GM19328 (cell line): ENCODE data around the gene PACS2.
"Not testable (repeated sequence)": the region's sequence is repeated elsewhere in the genome, so short reads cannot be mapped to it uniquely, and the experiment has no call there.

Source experiments
- ATAC-seq: cut with Tn5 transposase; IDR thresholded peaks from one replicate; pipeline ENCODE4 v1.9.1; 2021; ENCODE audit warnings: mild to moderate bottlenecking, moderate library complexity; ENCODE audit not compliant: unreplicated experiment

Gene PACS2

DNA sequence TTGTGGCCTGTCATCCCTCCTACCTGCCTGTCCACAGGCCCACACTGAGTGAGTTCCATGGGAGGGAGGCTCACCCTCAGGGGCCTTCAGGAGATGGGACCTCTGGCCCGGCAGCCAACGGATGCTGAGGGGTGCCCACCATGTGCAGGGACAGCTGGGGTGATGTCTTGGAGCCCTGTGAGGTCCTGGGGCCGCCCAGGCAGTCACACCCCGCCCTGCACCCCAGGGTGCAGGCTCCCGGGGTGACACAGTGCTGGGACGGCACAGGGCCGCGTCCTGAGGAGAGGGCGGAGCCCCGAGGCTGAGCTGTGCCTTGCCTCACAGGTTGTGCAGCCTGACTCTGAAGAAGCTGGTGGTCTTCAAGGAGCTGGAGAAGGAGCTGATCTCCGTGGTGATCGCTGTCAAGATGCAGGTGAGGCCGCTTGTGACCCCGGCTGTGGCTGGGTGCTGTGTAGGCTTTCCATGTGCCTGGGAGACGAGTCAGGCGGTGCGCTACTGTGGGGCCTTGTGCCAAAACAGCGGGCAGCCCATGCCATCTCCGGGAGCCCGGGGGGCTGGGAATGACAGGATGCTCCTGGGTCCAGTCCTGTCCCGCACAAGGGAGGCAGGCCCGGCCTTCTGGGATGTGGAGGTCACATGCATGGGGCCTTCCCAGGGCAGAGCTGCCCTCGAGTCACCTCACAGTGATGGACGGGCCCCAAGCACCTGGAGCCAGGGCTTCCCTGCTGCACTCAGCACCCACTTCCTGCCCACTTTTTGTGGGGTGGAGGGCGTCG, 33.8 kb downstream of the PACS2 start:
- ATAC-seq, result no peak

DNA sequence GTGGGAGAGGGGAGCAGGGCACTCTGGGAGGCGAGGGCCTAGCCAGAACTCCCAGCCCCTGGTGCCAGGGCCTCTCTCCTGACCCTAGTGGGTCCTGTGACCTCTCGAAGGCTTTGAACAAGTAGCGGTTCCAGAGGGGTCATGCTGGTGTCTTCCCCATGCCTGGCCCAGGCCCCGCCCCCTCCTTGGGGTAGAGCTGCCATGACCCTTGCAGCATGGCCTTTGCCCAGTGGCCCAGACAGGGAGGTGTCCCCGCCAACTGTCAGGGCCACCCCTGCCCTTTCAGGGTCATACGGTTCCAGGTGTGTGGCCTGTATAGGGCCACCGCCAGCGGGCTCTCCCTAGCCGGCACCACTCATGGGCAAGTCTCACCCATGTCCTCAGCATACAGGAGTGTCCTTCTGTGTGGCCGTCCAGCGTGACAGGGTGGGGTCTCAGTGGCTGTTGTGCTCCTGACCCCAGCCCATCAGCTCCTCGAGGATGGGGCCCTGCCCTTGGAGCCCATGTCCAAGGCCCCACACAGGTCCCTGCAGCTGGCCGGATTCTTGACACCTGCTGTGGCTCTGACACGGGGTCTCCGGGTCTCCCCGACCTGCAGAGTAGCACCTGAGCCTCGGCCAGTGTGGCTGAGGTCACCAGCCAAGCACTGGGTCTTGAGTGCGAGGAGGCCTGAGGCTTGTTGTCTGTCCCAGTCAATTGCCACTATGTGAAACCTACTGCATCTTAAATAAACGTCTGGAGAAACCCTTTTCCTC, 34.6 kb downstream of the PACS2 start:
- no peak for ATAC-seq

DNA sequence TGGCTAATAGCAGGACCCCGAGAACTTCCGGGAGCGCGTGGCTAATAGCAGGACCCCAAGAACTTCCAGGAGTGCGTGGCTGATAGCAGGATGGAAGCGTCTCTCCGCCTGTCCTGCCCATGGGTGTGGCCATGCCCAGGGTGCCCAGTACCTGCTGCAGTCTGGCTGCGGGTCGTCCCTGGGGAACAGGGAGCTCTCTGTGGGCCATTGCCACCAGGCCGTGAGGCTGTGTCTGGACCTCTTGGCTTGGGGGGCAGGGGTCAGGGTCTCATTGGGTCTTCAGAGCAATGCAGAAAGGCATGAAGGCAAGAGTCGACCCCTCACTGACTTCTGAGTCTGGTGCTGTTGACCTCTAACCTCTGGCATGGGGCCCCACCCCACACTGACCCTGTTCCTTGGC, 35.4 kb downstream of the PACS2 start:
- ATAC-seq, result no peak

DNA sequence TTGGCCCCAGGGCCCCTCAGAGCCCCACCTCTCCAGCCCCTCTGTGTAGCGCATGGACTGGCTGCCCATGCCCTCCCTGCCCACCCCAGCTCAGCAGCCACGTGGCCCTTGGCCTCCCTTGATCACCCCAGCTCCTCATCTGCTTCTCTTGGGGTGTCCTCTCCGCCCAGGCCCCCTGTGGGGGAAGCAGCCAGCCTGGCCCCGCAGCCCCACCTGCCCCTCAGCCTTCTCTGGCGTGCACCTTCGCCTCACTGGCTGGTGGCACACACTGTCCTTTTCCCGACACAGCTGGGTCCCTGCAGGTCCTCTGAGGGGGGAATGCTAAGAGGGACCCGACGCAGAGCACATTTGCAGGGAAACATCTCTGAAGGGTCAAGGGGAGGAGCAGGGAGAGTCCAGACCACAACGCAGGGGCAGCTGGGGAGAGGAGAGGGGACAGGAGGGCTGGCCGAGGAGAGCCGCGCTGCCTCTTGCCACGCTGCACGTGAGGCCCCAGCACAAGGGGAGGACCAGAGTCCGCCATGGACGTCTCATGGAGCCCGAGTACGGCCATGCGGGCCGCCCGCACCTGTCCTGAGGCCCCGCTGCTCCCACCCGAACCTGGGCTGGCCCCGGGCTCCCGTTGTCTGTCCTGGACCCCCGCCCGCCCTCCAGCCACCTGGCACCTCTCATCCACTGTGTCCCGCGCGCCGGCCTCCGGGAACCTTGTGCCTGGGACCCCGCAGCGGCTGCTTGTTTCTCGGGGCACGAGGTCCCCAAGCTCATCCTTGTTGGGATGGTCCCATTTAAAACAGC, 36.1 kb downstream of the PACS2 start:
- no peak for ATAC-seq

DNA sequence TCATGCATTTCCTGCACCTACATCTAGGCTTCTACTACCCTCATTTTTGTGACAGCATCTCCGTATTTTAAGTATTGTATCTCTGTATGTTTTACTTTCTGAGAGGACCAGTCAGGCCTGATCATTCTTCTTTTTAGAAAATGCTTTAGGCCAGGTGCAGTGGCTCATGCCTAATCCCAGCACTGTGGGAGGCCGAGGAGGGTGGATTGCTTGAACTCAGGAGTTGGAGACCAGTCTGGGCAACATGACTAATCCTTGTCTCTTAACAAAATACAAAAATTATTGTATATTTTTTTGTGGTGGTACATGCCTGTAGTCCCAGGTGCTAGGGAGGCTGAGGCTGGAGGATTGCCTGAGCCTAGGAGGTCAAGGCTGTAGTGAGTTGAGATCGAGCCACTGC, 36.9 kb downstream of the PACS2 start:
- ATAC-seq, result no peak

DNA sequence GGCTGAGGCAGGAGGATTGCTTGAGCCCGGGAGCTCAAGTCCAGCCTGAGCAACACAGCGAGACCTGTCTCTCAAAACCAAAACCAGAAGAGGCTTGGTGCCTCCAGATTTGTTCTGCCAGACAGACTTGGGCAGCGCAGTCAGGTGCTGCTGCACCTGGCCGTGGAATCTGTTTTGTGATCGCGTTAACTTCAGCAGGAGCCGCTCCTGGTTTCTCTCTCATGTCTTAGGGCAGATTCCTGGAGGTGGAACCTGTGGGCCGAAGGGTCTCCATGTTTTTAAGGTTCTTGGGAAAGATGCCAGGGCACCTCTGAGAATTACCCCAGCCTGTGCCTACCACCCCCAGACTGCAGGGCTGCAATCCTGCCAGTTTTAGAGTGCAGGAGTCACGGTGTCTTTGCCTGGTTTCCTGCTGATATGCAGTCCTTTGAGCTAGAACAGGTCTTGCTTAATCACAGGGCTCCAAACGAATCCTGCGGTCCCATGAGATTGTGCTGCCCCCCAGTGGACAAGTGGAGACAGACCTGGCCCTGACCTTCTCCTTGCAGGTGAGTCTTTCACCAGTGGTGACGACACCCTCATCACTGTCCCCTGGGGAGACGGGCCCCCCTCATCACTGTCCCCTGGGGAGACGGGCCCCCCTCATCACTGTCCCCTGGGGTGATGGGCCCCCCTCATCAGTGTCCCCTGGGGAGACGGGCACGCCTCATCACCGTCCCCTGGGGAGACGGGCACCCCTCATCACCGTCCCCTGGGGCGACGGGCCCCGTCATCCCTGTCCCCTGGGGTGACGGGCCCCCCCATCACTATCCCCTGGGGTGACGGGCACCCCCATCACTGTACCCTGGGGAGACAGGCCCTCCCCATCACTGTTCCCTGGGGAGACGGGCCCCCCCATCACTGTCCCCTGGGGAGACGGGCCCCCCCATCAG, 37.6 kb downstream of the PACS2 start:
- no peak for ATAC-seq

DNA sequence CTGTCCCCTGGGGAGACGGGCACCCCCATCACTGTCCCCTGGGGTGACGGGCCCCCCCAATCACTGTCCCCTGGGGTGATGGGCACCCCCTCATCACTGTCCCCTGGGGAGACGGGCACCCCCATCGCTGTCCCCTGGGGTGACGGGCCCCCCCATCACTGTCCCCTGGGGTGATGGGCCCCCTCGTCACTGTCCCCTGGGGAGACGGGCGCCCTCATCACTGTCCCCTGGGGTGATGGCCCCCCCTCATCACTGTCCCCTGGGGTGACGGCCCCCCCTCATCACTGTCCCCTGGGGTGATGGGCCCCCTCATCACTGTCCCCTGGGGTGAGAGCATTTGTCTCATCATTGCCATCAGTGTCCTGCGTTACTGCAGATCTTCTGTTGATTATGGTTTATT, 38.6 kb downstream of the PACS2 start:
- ATAC-seq, result no peak

DNA sequence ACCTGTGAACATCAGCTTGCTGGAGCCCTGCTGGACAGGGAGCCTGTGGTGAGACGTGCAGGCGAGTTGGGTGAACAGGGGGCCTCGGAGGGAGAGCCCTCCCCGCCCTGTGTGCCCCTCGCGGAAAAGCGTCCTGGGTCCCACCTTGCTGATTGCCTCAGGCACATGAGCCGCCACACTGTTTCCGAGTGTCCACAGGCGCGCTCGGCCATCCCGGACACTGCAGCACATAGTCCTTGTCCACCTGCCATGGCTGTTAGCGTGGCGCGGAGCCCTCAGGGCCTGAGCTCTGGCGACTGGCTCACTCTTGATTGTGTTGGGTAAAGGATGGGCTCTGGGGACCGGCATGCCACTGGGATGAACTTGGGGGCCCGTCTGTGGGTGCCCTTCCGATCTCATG, 40.0 kb downstream of the PACS2 start:
- ATAC-seq, result no peak

DNA sequence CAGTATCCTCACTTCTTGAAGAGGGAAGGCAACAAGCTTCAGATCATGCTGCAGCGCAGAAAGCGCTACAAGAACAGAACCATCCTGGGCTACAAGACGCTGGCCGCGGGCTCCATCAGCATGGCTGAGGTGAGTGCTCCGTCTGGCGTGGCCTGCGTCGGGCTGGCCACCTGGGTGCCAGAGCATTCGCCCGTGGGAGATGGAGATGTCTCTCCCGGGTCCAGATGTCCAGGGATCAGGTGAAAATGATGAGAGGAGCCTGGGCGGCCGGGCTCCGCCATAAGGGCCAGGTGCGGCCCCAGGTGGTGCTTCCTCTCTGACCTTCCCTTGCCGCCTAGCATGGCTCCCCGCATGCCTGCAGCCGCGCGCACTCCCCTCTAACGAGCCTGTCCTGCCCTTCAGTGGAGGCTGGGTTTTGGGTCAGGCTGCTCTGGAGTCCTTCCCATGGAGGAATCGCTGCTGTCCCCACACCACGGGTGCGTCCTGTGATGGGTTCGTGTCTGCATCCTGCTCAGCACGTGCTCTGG, 40.6 kb downstream of the PACS2 start:
- no peak for ATAC-seq

DNA sequence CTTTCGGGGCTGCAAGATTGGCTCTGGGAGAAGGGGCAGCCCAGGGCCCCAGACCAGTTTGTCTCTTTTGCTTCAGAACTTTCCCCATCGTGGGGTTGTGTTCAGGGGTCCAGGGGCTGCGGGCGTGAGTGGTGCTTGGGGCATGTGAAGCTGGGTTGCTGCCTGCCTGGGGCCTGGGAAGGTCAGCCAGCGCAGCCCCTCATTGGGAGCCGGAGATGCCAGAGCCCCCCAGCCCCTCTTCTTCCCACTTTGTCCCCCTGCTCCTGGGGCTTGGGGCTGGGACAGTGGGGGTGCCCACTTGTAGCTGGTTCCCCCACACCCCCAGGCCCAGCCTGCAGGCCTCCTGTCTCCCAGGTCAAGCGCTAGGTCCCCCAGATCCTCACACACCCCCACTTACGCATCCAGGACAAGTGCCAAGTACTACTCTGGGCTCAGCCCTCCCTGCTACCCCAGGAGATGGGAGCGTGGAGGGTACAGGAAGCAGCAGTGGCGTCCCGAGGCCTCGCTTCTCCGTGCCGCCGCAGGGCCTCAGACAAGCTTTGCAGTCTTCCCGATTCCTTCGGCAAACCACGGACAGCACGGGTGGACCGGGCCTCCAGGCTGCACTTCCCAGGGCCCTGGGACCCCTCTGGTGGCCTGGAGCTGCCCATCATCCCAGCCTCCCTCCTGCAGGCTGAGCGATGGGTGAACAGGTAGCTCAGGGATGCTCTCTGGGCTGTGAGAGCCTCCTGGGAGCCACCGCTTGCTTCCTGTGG, 41.5 kb downstream of the PACS2 start:
- ATAC-seq, result no peak

DNA sequence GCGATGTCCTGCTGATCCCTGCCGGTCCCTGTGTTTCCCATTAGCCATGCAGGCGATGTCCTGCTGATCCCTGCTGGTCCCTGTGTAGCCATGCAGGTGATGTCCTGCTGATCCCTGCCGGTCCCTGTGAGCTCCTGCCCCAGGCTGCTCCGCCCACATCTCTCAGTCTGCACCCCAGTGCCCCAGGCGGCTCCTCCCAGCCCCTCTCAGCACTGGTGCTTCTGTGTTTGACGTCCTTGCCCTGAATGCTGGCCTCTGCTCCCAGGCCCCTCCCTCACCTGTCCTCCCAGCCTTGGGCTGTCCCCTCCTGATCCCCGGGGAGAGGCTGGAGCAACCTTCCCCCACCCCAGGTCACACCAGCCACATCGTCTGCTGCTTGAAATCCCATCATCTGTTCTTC, 42.4 kb downstream of the PACS2 start:
- no peak for ATAC-seq

DNA sequence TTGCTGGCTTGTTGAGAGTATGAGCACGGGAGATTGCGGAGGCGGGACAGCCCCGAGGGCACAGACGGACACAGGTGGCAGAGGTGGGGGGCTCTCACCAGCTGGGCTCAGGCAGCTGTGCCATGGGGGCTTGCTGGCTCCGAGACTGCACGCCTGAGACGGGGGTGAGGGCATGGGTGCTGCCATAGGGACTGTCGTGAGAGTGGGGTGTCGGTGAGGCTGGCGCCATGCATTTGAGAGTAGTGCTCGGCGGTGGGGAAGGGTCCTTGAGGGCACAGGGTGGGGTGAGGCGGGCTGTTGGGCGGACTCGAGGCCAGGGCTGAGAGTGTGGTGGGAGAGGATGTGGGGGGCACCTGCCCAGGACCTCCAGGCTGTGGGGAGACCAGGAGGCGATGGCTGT, 43.1 kb downstream of the PACS2 start:
- no peak for ATAC-seq

DNA sequence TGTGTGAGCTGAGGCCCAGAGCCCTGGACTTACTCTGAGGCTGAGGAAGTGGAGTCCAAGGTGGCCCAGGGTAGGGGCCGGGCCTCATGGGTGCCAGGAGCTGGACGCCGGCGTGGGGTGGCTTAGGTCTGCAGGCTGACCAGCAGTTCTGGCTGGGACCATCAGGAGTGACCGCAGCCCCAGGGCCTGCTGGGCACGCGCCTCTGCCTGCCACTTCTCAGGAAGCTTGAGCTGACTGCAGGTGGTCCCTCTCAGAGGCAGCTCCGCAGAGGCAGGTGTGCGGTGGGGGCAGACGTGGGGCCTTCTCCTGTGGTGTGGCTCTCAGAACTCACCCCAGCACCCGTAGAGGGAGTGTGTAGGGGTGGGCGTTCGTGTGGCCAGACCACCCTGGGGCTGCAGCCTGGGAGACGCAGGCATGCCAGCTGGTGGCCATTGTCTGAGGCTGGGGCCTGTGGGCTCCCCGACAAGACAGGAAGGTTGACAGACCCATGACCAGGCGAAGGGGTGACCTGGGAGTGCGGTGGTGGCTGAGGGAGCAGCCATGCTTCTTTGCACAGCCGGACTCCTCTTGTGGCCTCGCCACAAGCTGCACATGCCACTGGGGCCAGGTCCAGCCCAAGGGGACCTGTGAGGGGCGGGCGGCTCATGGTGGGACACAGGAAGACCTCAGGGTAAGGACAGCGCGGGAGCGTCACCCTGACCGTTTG, 43.7 kb downstream of the PACS2 start:
- ATAC-seq, result no peak

DNA sequence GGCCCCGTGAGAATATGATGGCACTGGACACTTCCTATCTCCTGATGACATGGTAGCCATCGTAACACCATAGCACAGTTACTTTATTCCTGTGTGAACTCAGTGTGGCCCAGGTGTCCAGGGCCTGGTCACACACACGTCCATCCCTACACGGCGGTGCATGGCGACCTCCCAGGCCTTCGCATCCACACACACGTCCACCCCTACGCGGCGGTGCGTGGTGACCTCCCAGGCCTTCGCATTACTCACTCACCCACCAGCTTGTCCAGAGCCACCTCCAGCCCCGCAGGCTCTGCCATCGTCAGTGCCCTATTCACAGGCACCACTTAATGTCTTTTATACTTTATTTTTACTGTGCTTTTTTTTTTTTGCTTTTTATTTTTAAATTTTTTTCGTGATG, 44.4 kb downstream of the PACS2 start:
- ATAC-seq, result no peak

DNA sequence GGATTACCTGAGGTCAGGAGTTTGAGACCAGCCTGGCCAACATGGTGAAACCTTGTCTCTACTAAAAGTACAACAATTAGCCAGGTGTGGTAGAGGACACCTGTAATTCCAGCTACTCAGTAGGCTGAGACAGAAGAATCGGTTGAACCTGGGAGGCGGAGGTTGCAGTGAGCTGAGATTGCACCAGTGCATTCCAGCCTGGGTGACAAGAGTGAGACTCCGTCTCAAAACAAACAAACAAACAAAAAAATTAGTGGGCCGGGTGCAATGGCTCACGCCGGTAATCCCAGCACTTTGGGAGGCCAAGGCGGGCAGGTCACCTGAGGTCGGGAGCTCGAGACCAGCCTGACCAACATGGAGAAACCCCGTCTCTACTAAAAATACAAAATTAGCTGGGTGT, 46.9 kb downstream of the PACS2 start:
- not testable (repeated sequence) for ATAC-seq

DNA sequence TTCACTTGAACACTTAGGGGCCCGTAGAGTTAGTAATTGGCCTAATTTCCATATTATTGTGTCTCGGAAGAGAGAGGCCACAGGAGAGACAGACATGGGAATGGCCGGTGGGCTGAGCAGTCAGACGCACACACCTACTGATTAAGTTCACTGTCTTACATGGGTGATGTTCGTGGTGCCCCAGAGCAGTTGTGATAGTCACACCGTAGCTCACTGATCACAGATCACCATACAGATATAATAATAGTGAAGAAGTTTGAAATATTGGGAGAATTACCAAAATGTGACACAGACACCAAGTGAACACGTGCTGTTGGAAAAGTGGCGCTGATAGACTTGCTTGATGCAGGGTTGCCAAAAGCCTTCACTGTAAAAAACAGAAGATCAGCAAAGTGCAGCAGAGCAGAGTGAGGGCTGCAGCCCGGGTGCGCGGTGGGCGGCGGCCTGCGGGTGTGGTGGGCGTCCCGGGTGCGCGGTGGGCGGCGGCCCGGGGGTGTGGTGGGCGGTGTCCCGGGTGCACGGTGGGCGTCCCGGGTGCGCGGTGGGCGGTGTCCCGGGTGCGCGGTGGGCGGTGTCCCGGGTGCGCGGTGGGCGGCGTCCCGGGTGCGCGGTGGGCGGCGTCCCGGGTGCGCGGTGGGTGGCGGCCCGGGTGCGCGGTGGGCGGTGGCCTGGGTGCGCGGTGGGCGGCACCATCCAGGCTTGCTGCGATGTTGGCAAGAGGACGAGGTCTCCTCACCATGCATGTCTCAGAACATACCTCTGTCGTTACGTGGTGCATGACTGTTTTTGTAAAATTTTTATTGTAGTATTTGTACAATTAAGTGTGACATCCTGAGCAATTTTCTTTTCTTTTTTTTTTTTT, 49.5 kb downstream of the PACS2 start:
- no peak for ATAC-seq

DNA sequence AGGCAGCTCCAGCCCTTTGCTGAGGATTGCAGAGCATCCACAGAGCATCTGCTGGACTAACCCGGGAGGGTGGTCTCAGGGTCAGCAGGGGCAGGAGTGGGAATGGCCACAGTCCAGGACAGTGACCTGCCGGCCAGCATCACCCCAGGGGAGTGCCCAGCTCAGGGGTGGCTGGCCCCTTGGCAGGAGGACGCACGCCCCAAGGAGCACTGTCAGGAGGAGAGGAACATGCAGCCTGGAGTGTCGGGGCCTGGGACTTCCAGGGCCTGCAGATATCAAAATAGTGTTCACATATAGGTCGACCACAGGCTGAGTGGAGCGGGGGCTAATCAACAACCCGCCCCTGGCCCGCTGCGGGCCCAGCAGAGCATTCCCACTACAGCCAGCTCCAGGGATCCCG, 50.6 kb downstream of the PACS2 start:
- no peak for ATAC-seq

DNA sequence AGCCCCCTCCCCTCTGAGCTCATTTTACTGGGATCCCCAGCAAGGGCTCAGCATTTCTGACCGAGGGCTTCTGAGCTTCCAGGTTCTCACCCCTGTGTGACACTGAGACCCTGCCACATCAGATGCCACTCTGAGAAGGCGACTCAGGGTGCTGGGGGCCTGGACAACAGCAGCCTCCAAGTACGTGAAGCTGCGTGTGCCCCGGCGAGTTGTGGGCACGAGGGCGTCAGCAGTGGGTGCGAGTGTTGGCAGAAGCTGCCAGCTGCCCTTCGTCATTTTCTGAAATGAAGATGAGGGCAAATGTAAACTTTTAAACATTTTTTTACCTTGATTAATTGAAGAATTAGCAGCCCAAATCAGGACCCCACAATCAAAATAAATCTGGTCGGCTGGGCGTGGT, 51.1 kb downstream of the PACS2 start:
- ATAC-seq, result no peak
